OCI-LY1 (cell line): Measurements from ENCODE around the gene MYLK4.

Source experiments
- H2AFZ ChIP-seq: fragments of 200-600 bp; sonication (generic), shearing (Covaris generic); 2 replicates; pipeline ENCODE4 v1.6.0; 2014; ENCODE audit warnings: antibody characterized with exemption, mild to moderate bottlenecking, low read length
- H3F3A ChIP-seq: fragments of 200-600 bp; sonication (generic), shearing (Covaris generic); 2 replicates; pipeline ENCODE4 v1.6.0; 2014; ENCODE audit warnings: mild to moderate bottlenecking, antibody characterized with exemption, low read length, moderate library complexity; ENCODE audit not compliant: insufficient read depth
- H3K27ac ChIP-seq: fragments of 200-600 bp; sonication (generic); 2 replicates; pipeline ENCODE4 v1.5.1; 2014; ENCODE audit warnings: low read length, mixed run types, mild to moderate bottlenecking, low read depth; ENCODE audit not compliant: poor library complexity, severe bottlenecking
- H3K27me3 ChIP-seq: fragments of 200-600 bp; sonication (generic); 2 replicates; pipeline ENCODE4 v1.6.0; 2014; ENCODE audit warnings: antibody characterized with exemption, mild to moderate bottlenecking, low read length, moderate library complexity; ENCODE audit not compliant: insufficient read depth
- H3K36me3 ChIP-seq: fragments of 200-600 bp; sonication (generic); 2 replicates; pipeline ENCODE4 v1.6.1; 2014; ENCODE audit warnings: mild to moderate bottlenecking, antibody characterized with exemption, low read length, moderate library complexity, mixed read lengths; ENCODE audit not compliant: insufficient read depth
- H3K4me1 ChIP-seq: fragments of 200-600 bp; sonication (generic); 2 replicates; pipeline ENCODE4 v1.5.1; 2014; ENCODE audit warnings: mild to moderate bottlenecking, low read length, moderate library complexity; ENCODE audit not compliant: insufficient read depth, severe bottlenecking
- H3K4me2 ChIP-seq: fragments of 200-600 bp; sonication (generic), shearing (Covaris generic); 2 replicates; pipeline ENCODE4 v1.6.1; 2014; ENCODE audit warnings: low read length
- H3K4me3 ChIP-seq: fragments of 200-600 bp; sonication (generic); 2 replicates; pipeline ENCODE4 v1.5.1; 2014; ENCODE audit warnings: low read length, low read depth, mild to moderate bottlenecking, mixed read lengths; ENCODE audit not compliant: poor library complexity, severe bottlenecking
- H3K79me2 ChIP-seq: fragments of 200-600 bp; shearing (Covaris generic); 2 replicates; pipeline ENCODE4 v1.6.1; 2016; ENCODE audit warnings: mixed run types, low read length, mixed read lengths; ENCODE audit not compliant: insufficient read depth
- H3K9ac ChIP-seq: fragments of 200-600 bp; sonication (generic), shearing (Covaris generic); 2 replicates; pipeline ENCODE4 v1.6.1; 2014; ENCODE audit warnings: mild to moderate bottlenecking, low read length, mixed read lengths
- H3K9me2 ChIP-seq: fragments of 200-600 bp; sonication (generic), shearing (Covaris generic); 2 replicates; pipeline ENCODE4 v1.6.1; 2014; ENCODE audit warnings: low read depth, mild to moderate bottlenecking, low read length, mixed read lengths
- H3K9me3 ChIP-seq: fragments of 200-600 bp; shearing (Covaris generic); 2 replicates; pipeline ENCODE4 v1.6.1; 2014; ENCODE audit warnings: low read length, mixed read lengths
- H4K20me1 ChIP-seq: fragments of 200-600 bp; sonication (generic), shearing (Covaris generic); 2 replicates; pipeline ENCODE4 v1.6.0; 2016; ENCODE audit warnings: mild to moderate bottlenecking, low read length; ENCODE audit not compliant: insufficient read depth
- EZH2 ChIP-seq: fragments of 200-600 bp; sonication (generic), shearing (Covaris generic); IDR thresholded peaks from 2 replicates; pipeline ENCODE4 v1.8.0; 2017; ENCODE audit warnings: borderline replicate concordance, mixed run types, mild to moderate bottlenecking, antibody characterized with exemption, low read length, moderate library complexity, mixed read lengths
- TF ChIP-seq, protein P1 (sequence below): fragments of 200-600 bp; sonication (generic), shearing (Covaris generic); IDR thresholded peaks from 2 replicates; pipeline ENCODE4 v1.5.1; 2017; ENCODE audit warnings: mild to moderate bottlenecking, antibody characterized with exemption, low read length, moderate library complexity, mixed read lengths

The MYLK4 gene

DNA sequence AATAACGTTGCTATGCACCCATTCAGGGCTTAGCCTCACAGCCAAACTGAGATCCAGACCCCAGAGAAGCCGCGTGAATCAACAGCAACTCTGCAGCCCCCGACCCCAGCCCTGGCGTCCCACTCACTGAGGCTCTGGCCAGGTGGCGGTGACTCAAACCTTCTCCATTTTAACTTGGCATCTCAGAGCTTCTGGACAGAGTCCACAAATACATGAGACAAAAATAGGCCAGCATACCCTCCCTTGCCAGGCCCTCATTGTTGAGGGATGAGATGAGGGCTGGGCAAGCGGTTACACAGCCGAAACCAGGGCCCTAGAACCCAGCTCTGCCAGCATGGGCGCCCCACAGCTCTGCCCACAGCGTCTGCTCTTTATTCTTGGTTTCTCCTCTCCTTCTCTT, 118.4 kb downstream of the MYLK4 start:
- H3K4me2 ChIP-seq, result no peak overlapping the region
- no peak overlapping the region for H3K9ac ChIP-seq
- no peaks in the 10 kb centered on the region for H3F3A ChIP-seq
- 0 out of 2 replicates have a peak, but pooled peaks cover 3% of the 10 kb centered on the region for H3K27me3 ChIP-seq
- no peaks in the 10 kb centered on the region for H3K9me3 ChIP-seq
- no peak overlapping the region for H3K4me3 ChIP-seq
- no peaks in the 10 kb centered on the region for H3K9me2 ChIP-seq
- no peak overlapping the region for H3K27ac ChIP-seq
- TF ChIP-seq EZH2, result no peak
- TF ChIP-seq, protein P1, sequence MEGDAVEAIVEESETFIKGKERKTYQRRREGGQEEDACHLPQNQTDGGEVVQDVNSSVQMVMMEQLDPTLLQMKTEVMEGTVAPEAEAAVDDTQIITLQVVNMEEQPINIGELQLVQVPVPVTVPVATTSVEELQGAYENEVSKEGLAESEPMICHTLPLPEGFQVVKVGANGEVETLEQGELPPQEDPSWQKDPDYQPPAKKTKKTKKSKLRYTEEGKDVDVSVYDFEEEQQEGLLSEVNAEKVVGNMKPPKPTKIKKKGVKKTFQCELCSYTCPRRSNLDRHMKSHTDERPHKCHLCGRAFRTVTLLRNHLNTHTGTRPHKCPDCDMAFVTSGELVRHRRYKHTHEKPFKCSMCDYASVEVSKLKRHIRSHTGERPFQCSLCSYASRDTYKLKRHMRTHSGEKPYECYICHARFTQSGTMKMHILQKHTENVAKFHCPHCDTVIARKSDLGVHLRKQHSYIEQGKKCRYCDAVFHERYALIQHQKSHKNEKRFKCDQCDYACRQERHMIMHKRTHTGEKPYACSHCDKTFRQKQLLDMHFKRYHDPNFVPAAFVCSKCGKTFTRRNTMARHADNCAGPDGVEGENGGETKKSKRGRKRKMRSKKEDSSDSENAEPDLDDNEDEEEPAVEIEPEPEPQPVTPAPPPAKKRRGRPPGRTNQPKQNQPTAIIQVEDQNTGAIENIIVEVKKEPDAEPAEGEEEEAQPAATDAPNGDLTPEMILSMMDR, result no peak
- H2AFZ ChIP-seq, result no peak overlapping the region
- H3K79me2 ChIP-seq, result no peaks in the 10 kb centered on the region
- no peaks in the 10 kb centered on the region for H3K4me1 ChIP-seq
- no peaks in the 10 kb centered on the region for H4K20me1 ChIP-seq
- H3K36me3 ChIP-seq, result no peaks in the 10 kb centered on the region

DNA sequence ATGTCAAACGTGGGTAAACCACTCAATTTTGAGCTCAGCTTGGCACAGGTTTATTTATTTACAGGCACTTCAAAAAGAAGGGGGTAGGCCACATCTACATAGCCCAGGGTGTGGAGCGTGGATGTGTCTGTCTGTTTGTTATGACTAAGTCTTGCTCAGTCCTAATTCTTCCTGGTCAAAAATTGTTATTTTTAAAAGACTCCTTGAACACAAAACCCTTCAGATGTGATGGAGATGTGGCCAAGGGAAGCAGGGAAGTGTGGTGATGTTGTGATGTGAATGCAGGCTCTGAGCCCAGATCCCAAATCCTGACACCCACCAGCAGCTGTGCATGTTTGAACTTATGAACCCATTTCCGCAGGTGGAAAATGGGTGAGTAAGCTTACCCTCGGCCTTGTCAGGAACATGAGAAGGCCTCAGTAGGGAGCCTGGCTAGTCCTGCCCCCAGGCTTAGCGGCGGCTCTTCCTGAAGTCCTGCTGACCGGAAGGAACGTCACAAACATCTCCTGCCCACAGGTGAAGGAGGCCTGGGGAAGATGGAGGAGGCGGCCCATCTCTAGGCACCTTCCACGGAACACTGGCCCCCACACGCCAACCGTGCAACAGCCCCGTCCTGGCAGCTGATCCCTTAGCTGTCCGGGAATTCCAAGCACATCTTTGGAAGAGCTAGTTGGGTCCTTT, 119.7 kb downstream of the MYLK4 start:
- no peak overlapping the region for H3K4me2 ChIP-seq
- H2AFZ ChIP-seq, result no peak overlapping the region
- H3K4me1 ChIP-seq, result no peaks in the 10 kb centered on the region
- no peaks in the 10 kb centered on the region for H3K9me2 ChIP-seq
- no peaks in the 10 kb centered on the region for H3F3A ChIP-seq
- no peak overlapping the region for H3K4me3 ChIP-seq
- TF ChIP-seq, protein P1, result no peak
- TF ChIP-seq EZH2, result no peak
- H3K9ac ChIP-seq, result no peak overlapping the region
- H3K9me3 ChIP-seq, result no peaks in the 10 kb centered on the region
- H3K79me2 ChIP-seq, result no peaks in the 10 kb centered on the region
- no peaks in the 10 kb centered on the region for H3K36me3 ChIP-seq
- H3K27ac ChIP-seq, result no peak overlapping the region
- H4K20me1 ChIP-seq, result no peaks in the 10 kb centered on the region
- no peaks in the 10 kb centered on the region for H3K27me3 ChIP-seq

DNA sequence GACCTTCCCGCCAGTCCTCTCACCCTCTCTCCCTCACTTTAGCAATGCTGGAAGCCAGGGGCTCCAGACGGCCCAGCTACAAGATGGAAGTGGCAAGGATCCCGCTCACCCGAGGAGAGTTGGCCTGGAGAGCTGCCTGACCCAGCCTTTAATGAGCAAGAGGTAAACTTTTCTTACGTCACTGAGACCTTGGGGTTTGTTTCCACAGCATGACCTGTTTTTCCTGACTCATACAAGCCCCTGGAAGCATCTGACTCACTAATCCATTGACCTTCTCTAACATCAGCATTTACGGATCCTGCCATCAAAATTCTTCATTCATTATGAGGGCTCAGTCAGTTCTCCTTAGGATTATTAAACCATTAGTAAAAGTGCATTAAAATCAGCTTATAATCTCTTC, 120.4 kb downstream of the MYLK4 start:
- no peak overlapping the region for H3K27ac ChIP-seq
- no peaks in the 10 kb centered on the region for H3K4me1 ChIP-seq
- H4K20me1 ChIP-seq, result no peaks in the 10 kb centered on the region
- H3K79me2 ChIP-seq, result no peaks in the 10 kb centered on the region
- no peak overlapping the region for H2AFZ ChIP-seq
- no peak overlapping the region for H3K4me3 ChIP-seq
- no peaks in the 10 kb centered on the region for H3K9me3 ChIP-seq
- no peak for TF ChIP-seq EZH2
- TF ChIP-seq, protein P1, result no peak
- no peaks in the 10 kb centered on the region for H3F3A ChIP-seq
- H3K36me3 ChIP-seq, result no peaks in the 10 kb centered on the region
- no peaks in the 10 kb centered on the region for H3K27me3 ChIP-seq
- H3K4me2 ChIP-seq, result no peak overlapping the region
- H3K9me2 ChIP-seq, result no peaks in the 10 kb centered on the region
- H3K9ac ChIP-seq, result no peak overlapping the region
